ENCODE measurements around the gene ARL15. TPM values are rescaled to one million over a fixed set of nuclear protein-coding genes. Genes with fewer than 3 reads are reported as not detected.

Gene ARL15
- total and polyA plus RNA-seq, 2 of the 8 experiments (the other 6 are each of a cell fraction or from before 2014, with no cell fraction given): 9.9 to 21.2 TPM

- Histone ChIP-seq H3K4me1 (replicated peaks in 1 of 4; ENCODE audit: control insufficient read depth in 3 of 4, insufficient read depth in 4 of 4, low read length in 3 of 4) (no peaks in the 10 kb centered on the region), H3K4ac (replicated peaks; ENCODE audit: insufficient read length, low read depth, low read length) (no peak overlapping the region), H4K20me1 (replicated peaks in 1 of 2; ENCODE audit: control insufficient read depth in 1 of 2, insufficient read depth in 2 of 2, low read length in 2 of 2) (peaks cover 0 to 2% of the 10 kb centered on the region in 2 experiments), H3K27ac (ENCODE audit: low read depth, low read length) (no peak overlapping the region), H3K9me3 (ENCODE audit: insufficient read depth in 2 of 2, low read depth in 1 of 2, low read length in 1 of 2) (no peaks in the 10 kb centered on the region), H2BK20ac (ENCODE audit: low read length) (no peak overlapping the region), H2BK120ac (replicated peaks; ENCODE audit: low read depth, low read length) (no peak overlapping the region), H3K79me1 (ENCODE audit: low read depth, low read length) (no peaks in the 10 kb centered on the region), H3K18ac (ENCODE audit: extremely low read depth, low read length) (no peak overlapping the region), H4K91ac (replicated peaks; ENCODE audit: insufficient read length, low read length) (no peak overlapping the region), H3K36me3 (ENCODE audit: control insufficient read depth in 2 of 4, insufficient read depth in 4 of 4, low read length in 3 of 4) (no peaks in the 10 kb centered on the region), H3K27me3 (replicated peaks in 1 of 4; ENCODE audit: control insufficient read depth in 3 of 4, extremely low read depth in 1 of 4, insufficient read depth in 3 of 4, low read length in 3 of 4) (no peaks in the 10 kb centered on the region), H2AK5ac (ENCODE audit: low read depth, low read length) (no peak overlapping the region), H3K9ac (replicated peaks in 1 of 4; ENCODE audit: extremely low read depth in 1 of 4, low read depth in 3 of 4, low read length in 3 of 4) (no peak overlapping the region), H3K14ac (ENCODE audit: insufficient read length) (no peak overlapping the region), H2BK5ac (ENCODE audit: low read depth, low read length) (no peak overlapping the region), H3K56ac (replicated peaks; ENCODE audit: insufficient read length, low read depth, low read length) (no peak overlapping the region), H3K4me2 (ENCODE audit: insufficient read depth in 1 of 2, low read depth in 2 of 2, low read length in 2 of 2) (no peak overlapping the region), H3K79me2 (ENCODE audit: control insufficient read depth in 1 of 2, insufficient read depth in 2 of 2, low read length in 2 of 2) (no peaks in the 10 kb centered on the region), H2BK12ac (ENCODE audit: low read depth, low read length) (no peak overlapping the region), H3K4me3 (ENCODE audit: extremely low read depth in 1 of 4, insufficient read depth in 2 of 4, low read depth in 3 of 4, low read length in 4 of 4) (no peak overlapping the region), H4K8ac (ENCODE audit: extremely low read depth, insufficient read depth, low read length) (no peak overlapping the region), H2BK15ac (ENCODE audit: low read length) (no peak overlapping the region), H3K23ac (ENCODE audit: insufficient read length) (no peak overlapping the region), H3K23me2 (ENCODE audit: low read depth, low read length) (no peaks in the 10 kb centered on the region), H4K5ac (ENCODE audit: insufficient read length, low read depth, low read length) (no peak overlapping the region), H2AFZ (ENCODE audit: low read length) (no peak overlapping the region)
- ChIA-PET CTCF (ENCODE audit: partially characterized antibody) (interaction anchor here (0.9 to 1.6 kb wide), 3 partner anchors 12 to 180 kb away, joined by 3 read pairs; no protein-coding TSS in a partner anchor), POLR2A (ENCODE audit: partially characterized antibody) (no interaction called here)
- WGBS, 2 experiments (ENCODE audit: extremely low coverage in 1 of 2, insufficient coverage in 1 of 2, insufficient read length in 1 of 2, insufficient replicate concordance in 2 of 2, low coverage in 1 of 2, low lambda C conversion rate in 2 of 2, missing lambda C conversion rate in 1 of 2): 84% methylated on average over 2 of the region's 2 CpGs; no CpG with 5 or more reads in 1 of the 2 experiments
- DNase-seq (ENCODE audit: low read depth in 1 of 2, low spot score in 2 of 2): no peak
- no peak for FAIRE-seq
- TF ChIP-seq SRF (IDR thresholded peaks at IDR 0.05; ENCODE audit: low read depth, low read length): no peak
- no peak for TF ChIP-seq SAP30 (IDR thresholded peaks at IDR 0.05; ENCODE audit: insufficient read depth, insufficient replicate concordance, low read length)
- TF ChIP-seq KDM4A (IDR thresholded peaks at IDR 0.05; ENCODE audit: low read depth, low read length, severe bottlenecking): no peak
- no peak for TF ChIP-seq SUZ12 (IDR thresholded peaks at IDR 0.05; ENCODE audit: low read length)
- no peak for TF ChIP-seq CHD2 (IDR thresholded peaks at IDR 0.05; ENCODE audit: low read length)
- TF ChIP-seq KDM1A (IDR thresholded peaks at IDR 0.05; ENCODE audit: borderline replicate concordance, low read length): no peak
- no peak for TF ChIP-seq TCF12 (IDR thresholded peaks at IDR 0.05; ENCODE audit: low read depth, low read length)
- TF ChIP-seq FOSL1 (IDR thresholded peaks at IDR 0.05; ENCODE audit: insufficient read depth, low read depth, low read length): no peak
- no peak for TF ChIP-seq BCL11A (IDR thresholded peaks at IDR 0.05; ENCODE audit: low read depth in 2 of 2, low read length in 2 of 2)
Measured at GRCh38 chr5:54135042-54135441, 175.3 kb downstream of the ARL15 start.

All from H1 (cell line).